Measurements from ENCODE around the gene ADAT2. TPM values are rescaled to one million over a fixed set of nuclear protein-coding genes. Genes with fewer than 3 reads are reported as not detected.

ADAT2 gene
- polyA plus RNA-seq, 3 donors: 0.08 to 9.7 (median 0.51) TPM

DNA sequence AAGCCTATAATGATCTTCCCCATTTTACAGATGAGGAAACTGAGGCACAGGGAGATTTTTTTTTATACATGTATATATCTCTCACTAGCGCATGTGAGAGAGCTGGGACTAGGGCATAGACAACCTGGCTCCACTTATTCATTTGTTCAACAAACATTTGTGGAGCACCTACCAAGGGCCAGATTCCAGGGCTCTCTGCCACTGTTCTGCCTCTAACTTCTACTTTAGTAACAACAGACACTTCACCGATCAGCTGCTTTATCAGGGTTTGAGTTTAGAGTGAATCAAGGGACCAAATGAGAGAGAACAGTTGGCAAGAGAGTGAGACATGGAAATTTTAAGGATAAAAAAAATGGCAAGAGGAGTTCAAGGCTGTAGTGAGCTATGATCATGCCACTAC lies 7.4 kb downstream of the ADAT2 start:
- Histone ChIP-seq H4K20me1 (ENCODE audit: insufficient read depth, low read length) (no peaks in the 10 kb centered on the region), H3K4me2 (replicated peaks; ENCODE audit: extremely low read depth, low read length, poor library complexity, severe bottlenecking) (no peak overlapping the region), H3K9ac (ENCODE audit: insufficient read depth, low read length, poor library complexity, severe bottlenecking) (no peak overlapping the region), H3K27me3 (ENCODE audit: control insufficient read depth in 2 of 2, insufficient read depth in 2 of 2, low read length in 2 of 2) (no peaks in the 10 kb centered on the region), H3K36me3 (replicated peaks in 1 of 2; ENCODE audit: control insufficient read depth in 1 of 2, insufficient read depth in 2 of 2, low read length in 2 of 2) (peaks cover 3 to 7% of the 10 kb centered on the region in 2 donors), H3K4me3 (replicated peaks in 1 of 3; ENCODE audit: low read depth in 2 of 3, low read length in 3 of 3) (no peak overlapping the region), H2AFZ (ENCODE audit: insufficient read depth, low read depth, low read length, poor library complexity, severe bottlenecking) (no peak overlapping the region), H3K79me2 (ENCODE audit: insufficient read depth, low read length) (no peaks in the 10 kb centered on the region), H3K4me1 (ENCODE audit: control insufficient read depth in 1 of 2, insufficient read depth in 2 of 2, low read length in 2 of 2) (no peaks in the 10 kb centered on the region), H3K27ac (ENCODE audit: low read depth in 1 of 2, low read length in 2 of 2) (no peak overlapping the region), H3K9me3 (replicated peaks in 1 of 2; ENCODE audit: control insufficient read depth in 1 of 2, insufficient read depth in 1 of 2, low read length in 2 of 2) (no peaks in the 10 kb centered on the region)
- intact Hi-C loops (cut with micrococcal nuclease): no loop called here
- Mint-ChIP-seq H3K36me3 (peaks cover 13 to 18% of the 10 kb centered on the region in 2 donors), H3K9me3 (peaks cover 0 to 2% (median 0%) of the 10 kb centered on the region in 7 donors), H3K4me1 (no peaks in the 10 kb centered on the region), H3K4me3 (no peak overlapping the region), H3K27me3 (ENCODE audit: low read depth in 3 of 3) (peaks cover 0 to 2% (median 0%) of the 10 kb centered on the region in 3 donors), H3K27ac (no peak overlapping the region)
- TF ChIP-seq, protein P1, sequence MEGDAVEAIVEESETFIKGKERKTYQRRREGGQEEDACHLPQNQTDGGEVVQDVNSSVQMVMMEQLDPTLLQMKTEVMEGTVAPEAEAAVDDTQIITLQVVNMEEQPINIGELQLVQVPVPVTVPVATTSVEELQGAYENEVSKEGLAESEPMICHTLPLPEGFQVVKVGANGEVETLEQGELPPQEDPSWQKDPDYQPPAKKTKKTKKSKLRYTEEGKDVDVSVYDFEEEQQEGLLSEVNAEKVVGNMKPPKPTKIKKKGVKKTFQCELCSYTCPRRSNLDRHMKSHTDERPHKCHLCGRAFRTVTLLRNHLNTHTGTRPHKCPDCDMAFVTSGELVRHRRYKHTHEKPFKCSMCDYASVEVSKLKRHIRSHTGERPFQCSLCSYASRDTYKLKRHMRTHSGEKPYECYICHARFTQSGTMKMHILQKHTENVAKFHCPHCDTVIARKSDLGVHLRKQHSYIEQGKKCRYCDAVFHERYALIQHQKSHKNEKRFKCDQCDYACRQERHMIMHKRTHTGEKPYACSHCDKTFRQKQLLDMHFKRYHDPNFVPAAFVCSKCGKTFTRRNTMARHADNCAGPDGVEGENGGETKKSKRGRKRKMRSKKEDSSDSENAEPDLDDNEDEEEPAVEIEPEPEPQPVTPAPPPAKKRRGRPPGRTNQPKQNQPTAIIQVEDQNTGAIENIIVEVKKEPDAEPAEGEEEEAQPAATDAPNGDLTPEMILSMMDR (IDR thresholded peaks at IDR 0.05): no peak
- WGBS (ENCODE audit: insufficient coverage): no CpG with 5 or more reads among the region's 2 CpGs
- DNase-seq: no peak

DNA sequence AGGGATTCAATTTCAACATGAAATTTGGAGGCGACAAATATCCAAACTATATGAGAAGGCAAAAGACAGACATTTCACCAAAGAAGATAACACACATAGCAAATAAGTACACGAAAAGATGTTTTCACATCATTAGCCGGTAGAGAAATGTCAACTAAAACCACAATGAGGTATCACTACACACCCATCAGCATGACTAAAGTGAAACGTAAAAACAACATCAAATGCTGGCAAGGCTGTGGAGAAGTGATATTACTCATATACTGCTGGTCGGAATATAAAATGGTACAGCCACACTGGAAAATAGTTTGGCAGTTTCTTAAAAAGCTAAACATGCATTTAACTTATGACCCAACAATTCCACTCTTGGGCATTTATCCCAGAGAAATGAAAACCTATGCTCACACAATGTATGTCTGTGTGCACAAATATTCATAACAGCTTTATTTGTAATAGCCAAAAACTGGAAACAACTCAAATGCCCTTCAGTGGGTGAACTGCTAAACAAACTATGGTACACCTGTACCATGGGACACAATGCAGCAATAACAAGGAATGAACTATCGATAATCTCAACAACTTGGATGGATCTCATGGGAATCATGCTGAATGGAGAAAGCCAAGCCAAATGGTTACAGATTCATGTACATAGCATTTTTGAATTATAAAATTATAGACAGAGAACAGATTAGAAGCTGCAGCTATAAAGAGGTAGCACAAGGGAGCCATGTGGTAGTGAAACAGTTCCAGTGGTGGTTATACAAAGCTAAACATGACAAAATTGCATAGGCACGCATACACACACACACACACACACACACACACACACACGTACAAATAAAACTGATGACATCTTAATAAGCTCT lies 8.6 kb downstream of the ADAT2 start:
- Mint-ChIP-seq H3K27ac (no peak overlapping the region), H3K4me1 (no peaks in the 10 kb centered on the region), H3K36me3 (peaks cover 13 to 18% of the 10 kb centered on the region in 2 donors), H3K9me3 (peaks cover 0 to 2% (median 0%) of the 10 kb centered on the region in 7 donors), H3K27me3 (ENCODE audit: low read depth in 3 of 3) (peaks cover 0 to 2% (median 0%) of the 10 kb centered on the region in 3 donors), H3K4me3 (no peak overlapping the region)
- H3K9ac ChIP-seq (ENCODE audit: insufficient read depth, low read length, poor library complexity, severe bottlenecking): no peak overlapping the region
- TF ChIP-seq, protein P1 (IDR thresholded peaks at IDR 0.05): no peak
- DNase-seq: no peak
- H3K27ac ChIP-seq (ENCODE audit: low read depth in 1 of 2, low read length in 2 of 2): no peak overlapping the region
- H2AFZ ChIP-seq (ENCODE audit: insufficient read depth, low read depth, low read length, poor library complexity, severe bottlenecking): no peak overlapping the region
- no peaks in the 10 kb centered on the region for H3K27me3 ChIP-seq (ENCODE audit: control insufficient read depth in 2 of 2, insufficient read depth in 2 of 2, low read length in 2 of 2)
- H3K4me2 ChIP-seq (replicated peaks; ENCODE audit: extremely low read depth, low read length, poor library complexity, severe bottlenecking): no peak overlapping the region
- no peaks in the 10 kb centered on the region for H3K4me1 ChIP-seq (ENCODE audit: control insufficient read depth in 1 of 2, insufficient read depth in 2 of 2, low read length in 2 of 2)
- H3K36me3 ChIP-seq (replicated peaks in 1 of 2; ENCODE audit: control insufficient read depth in 1 of 2, insufficient read depth in 2 of 2, low read length in 2 of 2): peaks cover 8% of the 10 kb centered on the region in 2 donors
- H3K79me2 ChIP-seq (ENCODE audit: insufficient read depth, low read length): no peaks in the 10 kb centered on the region
- intact Hi-C loops (cut with micrococcal nuclease): no loop called here
- H3K4me3 ChIP-seq (replicated peaks in 1 of 3; ENCODE audit: low read depth in 2 of 3, low read length in 3 of 3): no peak overlapping the region
- H3K9me3 ChIP-seq (replicated peaks in 1 of 2; ENCODE audit: control insufficient read depth in 1 of 2, insufficient read depth in 1 of 2, low read length in 2 of 2): no peaks in the 10 kb centered on the region
- 88% methylated on average over 3 of the region's 8 CpGs for WGBS (ENCODE audit: insufficient coverage)
- no peaks in the 10 kb centered on the region for H4K20me1 ChIP-seq (ENCODE audit: insufficient read depth, low read length)
